H1 (cell line): Measurements from ENCODE around the gene PHACTR1. TPM values are rescaled to one million over a fixed set of nuclear protein-coding genes. Genes with fewer than 3 reads are reported as not detected.

Source experiments
- CTCF ChIA-PET: fragments of 300-600 bp; sonication (Branson Sonifier 250); formaldehyde crosslinking; loops from one replicate; lab custom pipeline; 2021; ENCODE audit not compliant: partially characterized antibody; lab: Charles Lee
- POLR2A ChIA-PET: fragments of 300-600 bp; sonication (Branson Sonifier 250); formaldehyde crosslinking; loops from one replicate; lab custom pipeline; 2021; ENCODE audit warnings: inconsistent platforms; ENCODE audit not compliant: partially characterized antibody; lab: Charles Lee
- DNase-seq, 2 experiments: peaks; one replicate each; pipeline versions ENCODE4 v3.0.0 to v3.0.0-alpha.2; 2010 to 2022; ENCODE audit warnings: low spot score in 2 of 2, low read depth in 1 of 2, mixed read lengths in 1 of 2
- FAIRE-seq: peaks from 2 replicates; lab custom pipeline; 2011; peaks lifted over from hg19 to GRCh38; lab: Jason Lieb, UNC
- H2AFZ ChIP-seq: 2 replicates; pipeline ENCODE4 v1.8.1; 2012; ENCODE audit warnings: low read length, inconsistent platforms
- H2AK5ac ChIP-seq: 2 replicates; pipeline ENCODE4 v1.6.1; 2013; ENCODE audit warnings: low read depth, low read length
- H2BK120ac ChIP-seq: replicated peaks from 2 replicates; pipeline ENCODE3; 2013; ENCODE audit warnings: low read depth, low read length, inconsistent platforms
- H2BK12ac ChIP-seq: 2 replicates; pipeline ENCODE4 v1.6.1; 2013; ENCODE audit warnings: low read depth, low read length
- H2BK15ac ChIP-seq: 2 replicates; pipeline ENCODE4 v1.6.1; 2013; ENCODE audit warnings: low read length
- H2BK20ac ChIP-seq: 2 replicates; pipeline ENCODE4 v1.6.1; 2013; ENCODE audit warnings: low read length
- H2BK5ac ChIP-seq: 2 replicates; pipeline ENCODE4 v1.6.1; 2013; ENCODE audit warnings: low read depth, low read length
- H3K14ac ChIP-seq: 2 replicates; pipeline ENCODE4 v1.6.1; 2013; ENCODE audit warnings: inconsistent platforms; ENCODE audit not compliant: insufficient read length
- H3K18ac ChIP-seq: 2 replicates; pipeline ENCODE4 v1.6.1; 2013; ENCODE audit warnings: low read length; ENCODE audit errors: extremely low read depth
- H3K23ac ChIP-seq: 2 replicates; pipeline ENCODE4 v1.6.1; 2013; ENCODE audit warnings: inconsistent platforms; ENCODE audit not compliant: insufficient read length
- H3K23me2 ChIP-seq: 2 replicates; pipeline ENCODE4 v1.6.1; 2013; ENCODE audit warnings: low read depth, low read length
- H3K27ac ChIP-seq: 2 replicates; pipeline ENCODE4 v1.6.1; 2011; ENCODE audit warnings: low read depth, low read length, inconsistent platforms
- H3K27me3 ChIP-seq, 4 experiments: replicated peaks in 1 of 4; 1 replicate in 1 of 4; 2 replicates in 3 of 4; pipeline versions ENCODE4 v1.6.1 to v1.8.1; 2011 to 2013; ENCODE audit warnings: low read length in 3 of 4, mild to moderate bottlenecking in 3 of 4, inconsistent platforms in 2 of 4, mixed read lengths in 2 of 4, moderate library complexity in 1 of 4; ENCODE audit not compliant: control insufficient read depth in 3 of 4, insufficient read depth in 3 of 4; ENCODE audit errors: extremely low read depth in 1 of 4
- H3K36me3 ChIP-seq, 4 experiments: 2 replicates each; pipeline versions ENCODE4 v1.6.1 to v1.8.1; 2011 to 2013; ENCODE audit warnings: mild to moderate bottlenecking in 4 of 4, low read length in 3 of 4, moderate library complexity in 2 of 4, control low read depth in 1 of 4, inconsistent platforms in 1 of 4; ENCODE audit not compliant: insufficient read depth in 4 of 4, control insufficient read depth in 2 of 4
- H3K4ac ChIP-seq: replicated peaks from 2 replicates; pipeline ENCODE3; 2013; ENCODE audit warnings: low read length, low read depth, mixed read lengths, inconsistent platforms; ENCODE audit not compliant: insufficient read length
- H3K4me1 ChIP-seq, 4 experiments: replicated peaks in 1 of 4; 1 replicate in 1 of 4; 2 replicates in 3 of 4; pipeline versions ENCODE4 v1.6.1 to v1.8.1; 2011 to 2013; ENCODE audit warnings: low read length in 3 of 4, inconsistent platforms in 2 of 4, mixed read lengths in 1 of 4; ENCODE audit not compliant: insufficient read depth in 4 of 4, control insufficient read depth in 3 of 4
- H3K4me2 ChIP-seq, 2 experiments: 2 replicates each; pipeline versions ENCODE4 v1.6.1 to v1.8.1; 2011 to 2013; ENCODE audit warnings: low read depth in 2 of 2, low read length in 2 of 2, control low read depth in 1 of 2, inconsistent platforms in 1 of 2, mild to moderate bottlenecking in 1 of 2; ENCODE audit not compliant: insufficient read depth in 1 of 2
- H3K4me3 ChIP-seq, 4 experiments: fragments of 200-600, 300-600 bp in 1 of 4; sonication (generic), shearing (Covaris generic), sonication (Bioruptor Twin) in 1 of 4; 2 replicates each; pipeline versions ENCODE4 v1.5.1 to v1.8.1; 2011 to 2016; ENCODE audit warnings: low read length in 4 of 4, low read depth in 3 of 4, control low read depth in 2 of 4, inconsistent platforms in 2 of 4, mild to moderate bottlenecking in 2 of 4, mixed read lengths in 1 of 4, moderate library complexity in 1 of 4; ENCODE audit not compliant: insufficient read depth in 2 of 4; ENCODE audit errors: extremely low read depth in 1 of 4
- H3K56ac ChIP-seq: replicated peaks from 2 replicates; pipeline ENCODE3; 2013; ENCODE audit warnings: low read depth, mild to moderate bottlenecking, mixed read lengths, low read length, inconsistent platforms; ENCODE audit not compliant: insufficient read length
- H3K79me1 ChIP-seq: 2 replicates; pipeline ENCODE4 v1.6.1; 2013; ENCODE audit warnings: low read depth, low read length, control low read depth
- H3K79me2 ChIP-seq, 2 experiments: 2 replicates each; pipeline versions ENCODE4 v1.6.1 to v1.8.1; 2012 to 2013; ENCODE audit warnings: low read length in 2 of 2, mild to moderate bottlenecking in 2 of 2, inconsistent platforms in 1 of 2; ENCODE audit not compliant: insufficient read depth in 2 of 2, control insufficient read depth in 1 of 2
- H3K9ac ChIP-seq, 4 experiments: replicated peaks in 1 of 4; 1 replicate in 1 of 4; 2 replicates in 3 of 4; pipeline versions ENCODE4 v1.6.1 to v1.8.1; 2011 to 2013; ENCODE audit warnings: low read depth in 3 of 4, low read length in 3 of 4, control low read depth in 2 of 4, mild to moderate bottlenecking in 2 of 4, moderate library complexity in 2 of 4, inconsistent platforms in 1 of 4; ENCODE audit errors: extremely low read depth in 1 of 4
- H3K9me3 ChIP-seq, 2 experiments: 2 replicates each; pipeline versions ENCODE4 v1.6.1 to v1.8.1; 2012 to 2013; ENCODE audit warnings: mild to moderate bottlenecking in 2 of 2, moderate library complexity in 2 of 2, control low read depth in 1 of 2, inconsistent platforms in 1 of 2, low read depth in 1 of 2, low read length in 1 of 2, mixed read lengths in 1 of 2; ENCODE audit not compliant: insufficient read depth in 2 of 2
- H4K20me1 ChIP-seq, 2 experiments: replicated peaks in 1 of 2; 2 replicates each; pipeline versions ENCODE3 to v1.8.1; 2011 to 2013; ENCODE audit warnings: inconsistent platforms in 2 of 2, low read length in 2 of 2, mild to moderate bottlenecking in 1 of 2; ENCODE audit not compliant: insufficient read depth in 2 of 2, control insufficient read depth in 1 of 2
- H4K5ac ChIP-seq: 2 replicates; pipeline ENCODE4 v1.6.1; 2013; ENCODE audit warnings: low read length, low read depth, mixed read lengths, inconsistent platforms; ENCODE audit not compliant: insufficient read length
- H4K8ac ChIP-seq: 2 replicates; pipeline ENCODE4 v1.8.0; 2013; ENCODE audit warnings: mild to moderate bottlenecking, moderate library complexity, low read length, inconsistent platforms; ENCODE audit not compliant: insufficient read depth; ENCODE audit errors: extremely low read depth
- H4K91ac ChIP-seq: replicated peaks from 2 replicates; pipeline ENCODE3; 2013; ENCODE audit warnings: low read length, mixed read lengths, inconsistent platforms; ENCODE audit not compliant: insufficient read length
- BCL11A ChIP-seq, 2 experiments: IDR thresholded peaks; one replicate each; pipeline ENCODE4 v1.6.1; 2011; ENCODE audit warnings: low read depth in 2 of 2, low read length in 2 of 2, mild to moderate bottlenecking in 2 of 2
- CBX5 ChIP-seq: fragments of 300-800, 300-1000 bp; sonication (generic); IDR thresholded peaks from 2 replicates; pipeline ENCODE4 v1.7.1; 2016; ENCODE audit warnings: antibody characterized with exemption, low read length, low read depth
- CTBP2 ChIP-seq: IDR thresholded peaks from 2 replicates; pipeline ENCODE4 v1.7.0; 2011; ENCODE audit warnings: borderline replicate concordance, mild to moderate bottlenecking, moderate library complexity, mixed read lengths, low read length; ENCODE audit not compliant: insufficient read depth, insufficient read length
- E2F6 ChIP-seq: IDR thresholded peaks from 2 replicates; pipeline ENCODE4 v1.6.1; 2012; ENCODE audit warnings: inconsistent platforms
- EP300 ChIP-seq, 2 experiments: IDR thresholded peaks; 1 replicate in 1 of 2; 2 replicates in 1 of 2; pipeline ENCODE4 v1.6.1; 2011 to 2012; ENCODE audit warnings: low read depth in 2 of 2, low read length in 2 of 2, mild to moderate bottlenecking in 2 of 2, borderline replicate concordance in 1 of 2, inconsistent platforms in 1 of 2, moderate library complexity in 1 of 2
- GABPA ChIP-seq: IDR thresholded peaks from 2 replicates; pipeline ENCODE4 v1.6.1; 2011; ENCODE audit warnings: mild to moderate bottlenecking, low read length, moderate library complexity, borderline replicate concordance; ENCODE audit not compliant: insufficient read depth
- HDAC2 ChIP-seq, 2 experiments: fragments of 300-600 bp in 1 of 2; sonication (generic) in 1 of 2; IDR thresholded peaks; 2 replicates each; pipeline ENCODE4 v1.6.1; 2011 to 2012; ENCODE audit warnings: low read depth in 2 of 2, low read length in 2 of 2, mild to moderate bottlenecking in 2 of 2, moderate library complexity in 2 of 2, borderline replicate concordance in 1 of 2, inconsistent platforms in 1 of 2
- TAF1 ChIP-seq: IDR thresholded peaks from 2 replicates; pipeline ENCODE4 v1.6.1; 2011; ENCODE audit warnings: mild to moderate bottlenecking, low read depth, low read length
- USF2 ChIP-seq: IDR thresholded peaks from 2 replicates; pipeline ENCODE4 v1.6.1; 2011; ENCODE audit warnings: low read length, improper control_type of control experiment
- YY1 ChIP-seq: IDR thresholded peaks from 2 replicates; pipeline ENCODE4 v1.6.1; 2011; ENCODE audit warnings: low read depth, mild to moderate bottlenecking, low read length
- WGBS, 2 experiments: shearing (Covaris generic) in 1 of 2; methylation state at CpG; one replicate each; pipeline versions ENCODE4 v1.1.6 to v1.1.7; 2013 to 2015; ENCODE audit warnings: low lambda C conversion rate in 2 of 2, mixed read lengths in 2 of 2, inconsistent platforms in 1 of 2, low coverage in 1 of 2, missing lambda C conversion rate in 1 of 2; ENCODE audit not compliant: insufficient replicate concordance in 2 of 2, insufficient coverage in 1 of 2, insufficient read length in 1 of 2; ENCODE audit errors: extremely low coverage in 1 of 2, missing lambda C conversion rate in 1 of 2; 5-methylcytosine and 5-hydroxymethylcytosine counted together
- polyA plus RNA-seq, 7 experiments: library from polyadenylated mRNA; depleted of rRNA in 3 of 7; stranded (reverse) in 5 of 7; unstranded in 2 of 7; fragments of >200 nt in 5 of 7; fragments of 200-250 nt in 2 of 7; gene quantifications; 1 replicate in 5 of 7; 2 replicates in 1 of 7; 4 replicates in 1 of 7; pipeline versions ENCODE4 v1.2.1 to v1.2.3, GENCODE V29; 2011 to 2013; ENCODE audit warnings: missing spikeins in 2 of 7, mixed read lengths in 2 of 7
- total RNA-seq: library from RNA; stranded (reverse); fragmentation: NEBNext Ultra II Directional; extraction: Animal tissue kit (Norgen Biotek cat#: 25700); gene quantifications from 2 replicates; pipeline ENCODE4 v1.2.1, GENCODE V29; 2021

PHACTR1 gene
- total and polyA plus RNA-seq, 2 of the 8 experiments (the other 6 are each of a cell fraction or from before 2014, with no cell fraction given) = 3.9 to 17.1 TPM

- ChIA-PET CTCF (no interaction called here), POLR2A (interaction anchor here (0.5 to 1.3 kb wide), 3 partner anchors 18 to 24 kb away, joined by 4 to 5 read pairs (median 4); partner anchors contain the start of gene TBC1D7)
- Histone ChIP-seq H3K4me3 (no peak overlapping the region), H3K27ac (no peak overlapping the region), H3K9ac (no peak overlapping the region), H4K91ac (no peak overlapping the region), H3K56ac (no peak overlapping the region), H3K18ac (no peak overlapping the region), H3K9me3 (no peaks in the 10 kb centered on the region), H3K23me2 (no peaks in the 10 kb centered on the region), H3K79me2 (no peaks in the 10 kb centered on the region), H3K14ac (no peak overlapping the region), H4K5ac (no peak overlapping the region), H3K23ac (no peak overlapping the region), H2BK5ac (no peak overlapping the region; the same call in 1 of the 2 replicates), H4K20me1 (peaks cover 4 to 8% of the 10 kb centered on the region in 2 experiments), H3K4me1 (no peaks in the 10 kb centered on the region), H3K79me1 (0 out of 2 replicates have a peak, but pooled peaks cover 3% of the 10 kb centered on the region), H3K27me3 (no peaks in the 10 kb centered on the region), H2BK12ac (no peak overlapping the region), H3K4me2 (no peak overlapping the region), H3K36me3 (peaks cover 15 to 71% (median 57%) of the 10 kb centered on the region in 4 experiments), H2AK5ac (no peak overlapping the region), H2BK120ac (no peak overlapping the region), H2BK15ac (no peak overlapping the region), H3K4ac (no peak overlapping the region), H2AFZ (no peak overlapping the region), H2BK20ac (no peak overlapping the region), H4K8ac (no peak overlapping the region)
- 94% methylated on average over 11 of the region's 11 CpGs; no CpG with 5 or more reads in 1 of the 2 experiments for WGBS, 2 experiments
- FAIRE-seq (no peak), DNase-seq (peak in 1 of 2 experiments; percentile 33)
- no peak for TF ChIP-seq TAF1
- no peak for TF ChIP-seq BCL11A (IDR thresholded peaks at IDR 0.05; ENCODE audit: low read depth in 2 of 2, low read length in 2 of 2)
- no peak for TF ChIP-seq CBX5
- TF ChIP-seq YY1 = no peak
- no peak for TF ChIP-seq EP300 (IDR thresholded peaks at IDR 0.05; ENCODE audit: borderline replicate concordance in 1 of 2, low read depth in 2 of 2, low read length in 2 of 2)
- no peak for TF ChIP-seq GABPA
- no peak for TF ChIP-seq CTBP2
- TF ChIP-seq E2F6 = no peak
- no peak for TF ChIP-seq USF2
- no peak for TF ChIP-seq HDAC2 (IDR thresholded peaks at IDR 0.05; ENCODE audit: borderline replicate concordance in 1 of 2, low read depth in 2 of 2, low read length in 2 of 2)
These were observed 588.2 kb downstream of the PHACTR1 start for GRCh38 chr6:13304580-13305260.
